GM10248 (cell line): ENCODE data around the gene SLC27A3.

Experiments
- CTCF ChIA-PET: fragments of 300-600 bp; sonication (Branson Sonifier 250); formaldehyde crosslinking; extraction: SDS; loops from one replicate; lab custom pipeline; 2021; ENCODE audit warnings: antibody characterized with exemption; lab: Yijun Ruan, JAX
- POLR2A ChIA-PET: fragments of 350-650 bp; sonication (Branson Sonifier 250); formaldehyde crosslinking; extraction: SDS; loops from one replicate; lab custom pipeline; 2020; ENCODE audit warnings: antibody characterized with exemption; lab: Yijun Ruan, JAX
- DNase-seq: peaks from one replicate; pipeline ENCODE4 v3.0.0; 2012; ENCODE audit errors: extremely low spot score
- CTCF ChIP-seq: IDR thresholded peaks from 2 replicates; pipeline ENCODE4 v1.5.1; 2012; ENCODE audit warnings: mild to moderate bottlenecking, low read depth; ENCODE audit errors: extremely low read depth, missing control alignments, control extremely low read depth

The SLC27A3 gene

GRCh38 chr1:153783233-153784190 lies 8.3 kb downstream of the SLC27A3 start:
- ChIA-PET POLR2A (interaction anchor here (0.7 kb wide), 1 partner anchor 56 kb away, joined by 3 read pairs; no protein-coding TSS in a partner anchor), CTCF (interaction anchor here (0.7 kb wide), 1 partner anchor 8 kb away, joined by 3 read pairs; no protein-coding TSS in a partner anchor)
- peak; percentile 97 for DNase-seq
- TF ChIP-seq CTCF: no peak

- DNase-seq: no peak
- TF ChIP-seq CTCF: no peak
- POLR2A ChIA-PET: no interaction called here
- CTCF ChIA-PET: interaction anchor here (1.0 to 2.0 kb wide), 2 partner anchors 10 to 13 kb away, joined by 3 to 4 read pairs; no protein-coding TSS in a partner anchor
These were observed 11.0 kb downstream of the SLC27A3 start for GRCh38 chr1:153786038-153786790.

- no peak for DNase-seq
- no peak for TF ChIP-seq CTCF
- ChIA-PET CTCF (interaction anchor here (2.1 kb wide), 1 partner anchor 196 kb away, joined by 7 read pairs; the partner anchor contains the start of gene RAB13), POLR2A (no interaction called here)
These were observed 14.3 kb downstream of the SLC27A3 start for GRCh38 chr1:153789478-153790034.

GRCh38 chr1:153790313-153790965 lies 15.2 kb downstream of the SLC27A3 start:
- POLR2A ChIA-PET: interaction anchor here (0.5 kb wide), 1 partner anchor 179 kb away, joined by 5 read pairs; no protein-coding TSS in a partner anchor
- no peak for DNase-seq
- no peak for TF ChIP-seq CTCF
- CTCF ChIA-PET: interaction anchor here (2.1 kb wide), 1 partner anchor 196 kb away, joined by 7 read pairs; the partner anchor contains the start of gene RAB13

GRCh38 chr1:153790966-153791647 lies 15.9 kb downstream of the SLC27A3 start:
- CTCF ChIA-PET: interaction anchor here (1.0 to 2.7 kb wide), 4 partner anchors 7 to 196 kb away, joined by 3 to 9 read pairs (median 8); partner anchors contain the start of genes DENND4B and RAB13
- no peak for TF ChIP-seq CTCF
- POLR2A ChIA-PET: interaction anchor here (0.6 kb wide), 1 partner anchor 123 kb away, joined by 5 read pairs; no protein-coding TSS in a partner anchor
- DNase-seq: peak; percentile 85
